Measurements from ENCODE around the gene SNTG2.

The SNTG2 gene

GRCh38 chr2:1011006-1011405 is 60.4 kb downstream of the SNTG2 start:
- no peak for DNase-seq (ENCODE audit: low read depth)

DNA sequence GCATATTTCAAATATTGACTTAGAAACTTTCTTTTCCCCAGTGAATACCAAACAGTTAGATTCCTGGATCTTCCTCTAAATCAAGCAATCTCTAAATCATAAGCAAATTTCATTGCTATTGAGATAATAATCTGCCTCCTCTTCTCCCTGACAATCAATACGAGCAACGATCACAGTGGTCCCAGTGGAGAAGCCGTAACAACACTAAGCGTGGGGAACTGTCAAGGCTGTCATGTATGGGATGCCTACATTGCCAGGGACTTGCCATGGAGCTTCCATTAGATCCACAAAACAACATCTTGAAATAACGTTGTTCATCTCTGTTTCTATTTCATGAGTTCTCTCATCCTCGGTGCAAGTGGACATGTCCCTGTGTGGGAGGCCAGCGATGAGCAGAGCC is 61.3 kb downstream of the SNTG2 start:
- H3K4me3 ChIP-seq (ENCODE audit: low read length) = no peak overlapping the region
- DNase-seq (ENCODE audit: low read depth) = no peak
- TF ChIP-seq, protein P1, sequence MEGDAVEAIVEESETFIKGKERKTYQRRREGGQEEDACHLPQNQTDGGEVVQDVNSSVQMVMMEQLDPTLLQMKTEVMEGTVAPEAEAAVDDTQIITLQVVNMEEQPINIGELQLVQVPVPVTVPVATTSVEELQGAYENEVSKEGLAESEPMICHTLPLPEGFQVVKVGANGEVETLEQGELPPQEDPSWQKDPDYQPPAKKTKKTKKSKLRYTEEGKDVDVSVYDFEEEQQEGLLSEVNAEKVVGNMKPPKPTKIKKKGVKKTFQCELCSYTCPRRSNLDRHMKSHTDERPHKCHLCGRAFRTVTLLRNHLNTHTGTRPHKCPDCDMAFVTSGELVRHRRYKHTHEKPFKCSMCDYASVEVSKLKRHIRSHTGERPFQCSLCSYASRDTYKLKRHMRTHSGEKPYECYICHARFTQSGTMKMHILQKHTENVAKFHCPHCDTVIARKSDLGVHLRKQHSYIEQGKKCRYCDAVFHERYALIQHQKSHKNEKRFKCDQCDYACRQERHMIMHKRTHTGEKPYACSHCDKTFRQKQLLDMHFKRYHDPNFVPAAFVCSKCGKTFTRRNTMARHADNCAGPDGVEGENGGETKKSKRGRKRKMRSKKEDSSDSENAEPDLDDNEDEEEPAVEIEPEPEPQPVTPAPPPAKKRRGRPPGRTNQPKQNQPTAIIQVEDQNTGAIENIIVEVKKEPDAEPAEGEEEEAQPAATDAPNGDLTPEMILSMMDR (IDR thresholded peaks at IDR 0.05; ENCODE audit: insufficient read depth, low read depth, low read length, missing control alignments) = no peak

More at GRCh38 chr2:1011006-1011405, 60.4 kb downstream of the SNTG2 start:
- H3K4me3 ChIP-seq (ENCODE audit: low read length) = no peak overlapping the region
- TF ChIP-seq, protein P1 (IDR thresholded peaks at IDR 0.05; ENCODE audit: insufficient read depth, low read depth, low read length, missing control alignments) = no peak

GRCh38 chr2:1014802-1015201 is 64.2 kb downstream of the SNTG2 start:
- no peak overlapping the region for H3K4me3 ChIP-seq (ENCODE audit: low read length)
- TF ChIP-seq, protein P1 (IDR thresholded peaks at IDR 0.05; ENCODE audit: insufficient read depth, low read depth, low read length, missing control alignments) = no peak
- DNase-seq (ENCODE audit: low read depth) = no peak

DNA sequence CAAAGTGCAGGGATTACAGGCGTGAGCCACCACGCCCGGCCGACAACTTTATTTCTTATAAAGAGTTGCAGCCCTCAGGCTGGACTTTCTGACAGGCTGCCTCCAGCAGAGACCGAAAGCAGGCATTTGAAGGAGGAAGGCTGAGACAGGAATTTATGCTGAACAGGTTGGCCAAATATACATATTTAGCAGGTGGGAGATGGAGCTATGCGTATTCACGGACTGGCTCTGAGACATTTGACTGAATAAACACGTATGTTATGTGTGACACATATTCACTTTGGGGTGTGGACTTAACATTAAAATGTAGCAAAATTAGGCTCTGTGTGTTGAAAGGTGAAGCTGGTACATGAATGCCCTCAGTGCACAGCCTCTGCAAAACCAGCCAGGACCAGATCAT is 65.9 kb downstream of the SNTG2 start:
- no peak for DNase-seq (ENCODE audit: low read depth)
- H3K4me3 ChIP-seq (ENCODE audit: low read length) = no peak overlapping the region
- TF ChIP-seq, protein P1 (IDR thresholded peaks at IDR 0.05; ENCODE audit: insufficient read depth, low read depth, low read length, missing control alignments) = no peak

GRCh38 chr2:1017827-1018226 is 67.2 kb downstream of the SNTG2 start:
- no peak overlapping the region for H3K4me3 ChIP-seq (ENCODE audit: low read length)
- no peak for DNase-seq (ENCODE audit: low read depth)
- TF ChIP-seq, protein P1 (IDR thresholded peaks at IDR 0.05; ENCODE audit: insufficient read depth, low read depth, low read length, missing control alignments) = no peak

- no peak for DNase-seq (ENCODE audit: low read depth)
- H3K4me3 ChIP-seq (ENCODE audit: low read length) = no peak overlapping the region
- TF ChIP-seq, protein P1 (IDR thresholded peaks at IDR 0.05; ENCODE audit: insufficient read depth, low read depth, low read length, missing control alignments) = no peak
Observed at GRCh38 chr2:1020206-1020605, 69.6 kb downstream of the SNTG2 start.

DNA sequence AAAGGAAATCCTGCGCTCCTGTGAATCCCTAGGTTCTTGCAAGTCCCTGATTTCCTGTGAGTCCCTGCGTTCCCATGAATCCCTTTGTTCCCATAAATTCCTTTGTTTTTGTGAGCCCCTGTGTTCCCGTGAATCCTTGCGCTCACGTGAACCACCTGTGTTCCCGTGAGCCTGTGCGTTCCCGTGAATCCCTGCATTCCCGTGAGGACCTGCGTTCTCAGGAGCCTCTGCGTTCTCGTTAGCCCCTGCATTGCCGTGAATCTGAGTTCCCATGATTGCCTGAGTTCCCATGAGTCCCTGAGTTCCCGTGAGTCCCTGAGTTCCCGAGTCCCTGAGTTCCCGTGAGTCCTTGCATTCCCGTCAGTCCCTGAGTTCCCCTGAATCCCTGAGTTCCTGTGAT is 71.5 kb downstream of the SNTG2 start:
- TF ChIP-seq, protein P1 (IDR thresholded peaks at IDR 0.05; ENCODE audit: insufficient read depth, low read depth, low read length, missing control alignments) = no peak
- DNase-seq (ENCODE audit: low read depth) = no peak
- no peak overlapping the region for H3K4me3 ChIP-seq (ENCODE audit: low read length)

All from epithelial cell of esophagus (primary cell).